Lower leg skin (tissue), 3 donors: ENCODE measurements around the gene WWOX.

ENCODE experiments used
- POLR2A ChIP-seq, 2 donors: fragments of 450-650 bp; IDR thresholded peaks; one replicate each; pipeline ENCODE4 v1.6.1; 2016 to 2017; ENCODE audit warnings: antibody characterized with exemption in 2 of 2, mild to moderate bottlenecking in 1 of 2, moderate library complexity in 1 of 2
- TF ChIP-seq, protein P1 (sequence below), 3 donors: fragments of 450-650 bp; IDR thresholded peaks; one replicate each; pipeline ENCODE4 v1.5.1; 2016; ENCODE audit warnings: antibody characterized with exemption in 3 of 3, mild to moderate bottlenecking in 3 of 3, moderate library complexity in 2 of 3

DNA sequence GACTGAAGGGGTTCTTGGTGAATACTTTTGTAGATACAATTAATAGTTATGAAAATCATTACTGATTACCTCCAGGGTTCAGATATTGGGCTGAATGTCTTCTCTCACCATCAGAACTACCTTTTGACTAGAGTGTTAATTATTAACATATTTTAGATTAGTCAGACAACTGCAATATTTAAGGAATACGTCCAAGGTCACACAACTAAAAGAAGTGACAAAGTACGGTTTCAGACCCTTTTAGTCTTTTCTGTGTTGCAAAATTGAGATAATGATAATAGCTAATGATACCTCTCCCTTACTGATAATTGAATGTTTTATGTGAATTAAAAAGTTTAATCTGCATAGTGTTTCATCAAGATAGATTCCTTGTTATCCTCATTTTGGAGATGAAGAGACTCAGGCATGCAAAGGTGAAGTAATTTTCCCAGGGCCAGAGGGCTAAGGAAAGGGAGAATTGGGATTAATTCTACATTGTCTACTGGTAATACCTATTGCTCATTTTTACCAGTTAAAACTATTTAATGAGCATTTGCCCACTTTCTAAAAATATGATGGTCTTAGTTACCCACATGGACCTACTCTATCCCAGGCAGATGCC is 107.3 kb downstream of the WWOX start:
- TF ChIP-seq POLR2A (IDR thresholded peaks at IDR 0.05): no peak
- TF ChIP-seq, protein P1, sequence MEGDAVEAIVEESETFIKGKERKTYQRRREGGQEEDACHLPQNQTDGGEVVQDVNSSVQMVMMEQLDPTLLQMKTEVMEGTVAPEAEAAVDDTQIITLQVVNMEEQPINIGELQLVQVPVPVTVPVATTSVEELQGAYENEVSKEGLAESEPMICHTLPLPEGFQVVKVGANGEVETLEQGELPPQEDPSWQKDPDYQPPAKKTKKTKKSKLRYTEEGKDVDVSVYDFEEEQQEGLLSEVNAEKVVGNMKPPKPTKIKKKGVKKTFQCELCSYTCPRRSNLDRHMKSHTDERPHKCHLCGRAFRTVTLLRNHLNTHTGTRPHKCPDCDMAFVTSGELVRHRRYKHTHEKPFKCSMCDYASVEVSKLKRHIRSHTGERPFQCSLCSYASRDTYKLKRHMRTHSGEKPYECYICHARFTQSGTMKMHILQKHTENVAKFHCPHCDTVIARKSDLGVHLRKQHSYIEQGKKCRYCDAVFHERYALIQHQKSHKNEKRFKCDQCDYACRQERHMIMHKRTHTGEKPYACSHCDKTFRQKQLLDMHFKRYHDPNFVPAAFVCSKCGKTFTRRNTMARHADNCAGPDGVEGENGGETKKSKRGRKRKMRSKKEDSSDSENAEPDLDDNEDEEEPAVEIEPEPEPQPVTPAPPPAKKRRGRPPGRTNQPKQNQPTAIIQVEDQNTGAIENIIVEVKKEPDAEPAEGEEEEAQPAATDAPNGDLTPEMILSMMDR (IDR thresholded peaks at IDR 0.05): no peak
